B cell (primary cell): ENCODE data around the gene POLN.

Experiments
- CTCF ChIP-seq: fragments of 200-600 bp; IDR thresholded peaks from one replicate; pipeline ENCODE4 v1.8.0; 2022; ENCODE audit warnings: antibody characterized with exemption, mild to moderate bottlenecking
- EZH2 ChIP-seq: IDR thresholded peaks from 2 replicates; pipeline ENCODE4 v1.6.1; 2012; ENCODE audit warnings: borderline replicate concordance, low read depth, mild to moderate bottlenecking, moderate library complexity, low read length; ENCODE audit not compliant: insufficient read depth, poor library complexity, severe bottlenecking

GRCh38 chr4:2261853-2262144 is 19.9 kb upstream of the POLN start, which contains the start of gene MXD4:
- TF ChIP-seq CTCF (no peak), EZH2 (no peak)
